ENCODE results near the gene NAGLU. TPM values are rescaled to one million over a fixed set of nuclear protein-coding genes. Genes with fewer than 3 reads are reported as not detected.
A peak's percentile ranks its signal among the peaks of the same experiment; 100 is the strongest.

NAGLU gene
- total and polyA plus RNA-seq, 2 of the 13 experiments (the other 11 are each of a cell fraction or from before 2014, with no cell fraction given), result 28.2 to 40.1 TPM

GRCh38 chr17:42544874-42545283 lies 8.8 kb downstream of the NAGLU start (continued):
- TF ChIP-seq HOXA3 (CRISPR knock-in tag; IDR thresholded peaks at IDR 0.05), result peak; percentile 44; the same call in 1 of the 2 replicates
- no peak for TF ChIP-seq ZNF343 (CRISPR knock-in tag; IDR thresholded peaks at IDR 0.05)
- no peak for TF ChIP-seq RBM39 (IDR thresholded peaks at IDR 0.05; ENCODE audit: low read depth, low read length, poor library complexity, severe bottlenecking)
- no peak for TF ChIP-seq TIGD3 (CRISPR knock-in tag; IDR thresholded peaks at IDR 0.05; ENCODE audit: borderline replicate concordance)
- TF ChIP-seq FOXP4 (CRISPR knock-in tag; IDR thresholded peaks at IDR 0.05), result peak; percentile 59
- no peak for TF ChIP-seq PRPF4 (IDR thresholded peaks at IDR 0.05; ENCODE audit: low read depth, low read length, poor library complexity, severe bottlenecking)
- peak; percentile 73 for TF ChIP-seq SAP130 (CRISPR knock-in tag; IDR thresholded peaks at IDR 0.05; ENCODE audit: low read depth)
- TF ChIP-seq ELF1 (CRISPR knock-in tag; IDR thresholded peaks at IDR 0.05), result no peak
- no peak for TF ChIP-seq SPEN (CRISPR knock-in tag; IDR thresholded peaks at IDR 0.05; ENCODE audit: low read depth)
- TF ChIP-seq RNF2 (conservative IDR thresholded peaks at IDR 0.05; ENCODE audit: low read depth), result 0 out of 2 replicates have a peak, but pooled peaks have one; percentile 48
- no peak for TF ChIP-seq DZIP1 (CRISPR knock-in tag; IDR thresholded peaks at IDR 0.05)
- TF ChIP-seq ZNF580 (CRISPR knock-in tag; IDR thresholded peaks at IDR 0.05; ENCODE audit: borderline replicate concordance, low read depth), result no peak
- TF ChIP-seq ZBTB49 (CRISPR knock-in tag; IDR thresholded peaks at IDR 0.05; ENCODE audit: borderline replicate concordance), result no peak
- TF ChIP-seq ZNF33B (CRISPR knock-in tag; IDR thresholded peaks at IDR 0.05), result no peak
- no peak for TF ChIP-seq HOXA9 (CRISPR knock-in tag; IDR thresholded peaks at IDR 0.05; ENCODE audit: borderline replicate concordance)
- no peak for TF ChIP-seq FOSL2 (CRISPR knock-in tag; IDR thresholded peaks at IDR 0.05)
- no peak for TF ChIP-seq KAT2B (IDR thresholded peaks at IDR 0.05; ENCODE audit: borderline replicate concordance, low read depth, low read length)
- no peak for TF ChIP-seq SRSF4 (IDR thresholded peaks at IDR 0.05; ENCODE audit: low read depth, low read length, poor library complexity, severe bottlenecking)
- TF ChIP-seq PBX3 (CRISPR knock-in tag; IDR thresholded peaks at IDR 0.05; ENCODE audit: borderline replicate concordance), result no peak
- no peak for TF ChIP-seq GFI1 (CRISPR knock-in tag; IDR thresholded peaks at IDR 0.05; ENCODE audit: borderline replicate concordance)

Data from HepG2 (cell line).